ENCODE data around the gene CYTIP.

Gene CYTIP

GRCh38 chr2:157471078-157471477 is 27.2 kb upstream of the CYTIP start:
- peaks cover 5% of the 10 kb centered on the region for H3K36me3 Mint-ChIP-seq
- peak overlapping the region; percentile 5 for H3K4me3 Mint-ChIP-seq
- H3K4me1 Mint-ChIP-seq: peaks cover 66% of the 10 kb centered on the region
- H3K9me3 Mint-ChIP-seq: peaks cover 3% of the 10 kb centered on the region
- peak overlapping the region; percentile 98 for H3K27ac Mint-ChIP-seq
- no peaks in the 10 kb centered on the region for H3K27me3 Mint-ChIP-seq
- ATAC-seq: no peak

- H3K9me3 Mint-ChIP-seq: peaks cover 7% of the 10 kb centered on the region
- peak overlapping the region; percentile 98 for H3K27ac Mint-ChIP-seq
- H3K4me1 Mint-ChIP-seq: peaks cover 74% of the 10 kb centered on the region
- H3K36me3 Mint-ChIP-seq: peaks cover 11% of the 10 kb centered on the region
- H3K27me3 Mint-ChIP-seq: no peaks in the 10 kb centered on the region
- peak; percentile 56 for ATAC-seq
- peak overlapping the region; percentile 47 for H3K4me3 Mint-ChIP-seq
Observed at GRCh38 chr2:157470321-157470720, 26.4 kb upstream of the CYTIP start.

- peak overlapping the region; percentile 79 for H3K4me3 Mint-ChIP-seq
- no peak for ATAC-seq
- peaks cover 11% of the 10 kb centered on the region for H3K36me3 Mint-ChIP-seq
- H3K27me3 Mint-ChIP-seq: no peaks in the 10 kb centered on the region
- peaks cover 74% of the 10 kb centered on the region for H3K4me1 Mint-ChIP-seq
- peak overlapping the region; percentile 98 for H3K27ac Mint-ChIP-seq
- peaks cover 7% of the 10 kb centered on the region for H3K9me3 Mint-ChIP-seq
Observed at GRCh38 chr2:157469726-157470125, 25.8 kb upstream of the CYTIP start.

- Mint-ChIP-seq H3K9me3 (peaks cover 7% of the 10 kb centered on the region), H3K27ac (peak overlapping the region; percentile 98), H3K27me3 (no peaks in the 10 kb centered on the region), H3K4me1 (peaks cover 72% of the 10 kb centered on the region), H3K4me3 (peak overlapping the region; percentile 79), H3K36me3 (peaks cover 11% of the 10 kb centered on the region)
- ATAC-seq: peak; percentile 93
Observed at GRCh38 chr2:157468931-157469708, 25.2 kb upstream of the CYTIP start.

GRCh38 chr2:157466764-157467163 is 22.9 kb upstream of the CYTIP start:
- Mint-ChIP-seq H3K4me1 (peaks cover 63% of the 10 kb centered on the region), H3K27me3 (no peaks in the 10 kb centered on the region), H3K4me3 (no peak overlapping the region), H3K9me3 (peaks cover 7% of the 10 kb centered on the region), H3K27ac (peak overlapping the region; percentile 98), H3K36me3 (peaks cover 11% of the 10 kb centered on the region)
- ATAC-seq: no peak

- peak overlapping the region; percentile 98 for H3K27ac Mint-ChIP-seq
- no peaks in the 10 kb centered on the region for H3K27me3 Mint-ChIP-seq
- peaks cover 7% of the 10 kb centered on the region for H3K9me3 Mint-ChIP-seq
- peaks cover 11% of the 10 kb centered on the region for H3K36me3 Mint-ChIP-seq
- ATAC-seq: no peak
- no peak overlapping the region for H3K4me3 Mint-ChIP-seq
- H3K4me1 Mint-ChIP-seq: peaks cover 55% of the 10 kb centered on the region
Observed at GRCh38 chr2:157465554-157465953, 21.7 kb upstream of the CYTIP start.

GRCh38 chr2:157463002-157463401 is 19.1 kb upstream of the CYTIP start:
- H3K4me1 Mint-ChIP-seq: peaks cover 32% of the 10 kb centered on the region
- ATAC-seq: no peak
- H3K9me3 Mint-ChIP-seq: peaks cover 7% of the 10 kb centered on the region
- H3K36me3 Mint-ChIP-seq: peaks cover 11% of the 10 kb centered on the region
- H3K27ac Mint-ChIP-seq: no peak overlapping the region
- no peak overlapping the region for H3K4me3 Mint-ChIP-seq
- H3K27me3 Mint-ChIP-seq: no peaks in the 10 kb centered on the region

- no peak for ATAC-seq
- no peak overlapping the region for H3K27ac Mint-ChIP-seq
- peaks cover 4% of the 10 kb centered on the region for H3K9me3 Mint-ChIP-seq
- peaks cover 5% of the 10 kb centered on the region for H3K36me3 Mint-ChIP-seq
- H3K27me3 Mint-ChIP-seq: no peaks in the 10 kb centered on the region
- H3K4me3 Mint-ChIP-seq: no peak overlapping the region
- H3K4me1 Mint-ChIP-seq: peaks cover 12% of the 10 kb centered on the region
Observed at GRCh38 chr2:157460897-157461296, 17.0 kb upstream of the CYTIP start.

GRCh38 chr2:157460384-157460837 is 16.5 kb upstream of the CYTIP start:
- peaks cover 7% of the 10 kb centered on the region for H3K4me1 Mint-ChIP-seq
- H3K36me3 Mint-ChIP-seq: peaks cover 1% of the 10 kb centered on the region
- H3K9me3 Mint-ChIP-seq: peaks cover under 1% of the 10 kb centered on the region
- no peak overlapping the region for H3K4me3 Mint-ChIP-seq
- no peaks in the 10 kb centered on the region for H3K27me3 Mint-ChIP-seq
- ATAC-seq: no peak
- H3K27ac Mint-ChIP-seq: no peak overlapping the region

- no peak for ATAC-seq
- Mint-ChIP-seq H3K9me3 (no peaks in the 10 kb centered on the region), H3K36me3 (no peaks in the 10 kb centered on the region), H3K27ac (peak overlapping the region; percentile 31), H3K4me3 (no peak overlapping the region), H3K27me3 (no peaks in the 10 kb centered on the region), H3K4me1 (peaks cover 5% of the 10 kb centered on the region)
Observed at GRCh38 chr2:157459486-157459885, 15.6 kb upstream of the CYTIP start.

- H3K36me3 Mint-ChIP-seq: peaks cover 11% of the 10 kb centered on the region
- H3K27me3 Mint-ChIP-seq: no peaks in the 10 kb centered on the region
- H3K4me1 Mint-ChIP-seq: peaks cover 42% of the 10 kb centered on the region
- H3K4me3 Mint-ChIP-seq: no peak overlapping the region
- no peaks in the 10 kb centered on the region for H3K9me3 Mint-ChIP-seq
- ATAC-seq: no peak
- peak overlapping the region; percentile 91 for H3K27ac Mint-ChIP-seq
Observed at GRCh38 chr2:157447741-157448140, 3.9 kb upstream of the CYTIP start.

GRCh38 chr2:157447031-157447430 is 3.1 kb upstream of the CYTIP start:
- H3K27ac Mint-ChIP-seq: peak overlapping the region; percentile 91
- peaks cover 18% of the 10 kb centered on the region for H3K36me3 Mint-ChIP-seq
- H3K9me3 Mint-ChIP-seq: no peaks in the 10 kb centered on the region
- H3K4me3 Mint-ChIP-seq: no peak overlapping the region
- H3K4me1 Mint-ChIP-seq: peaks cover 35% of the 10 kb centered on the region
- no peak for ATAC-seq
- H3K27me3 Mint-ChIP-seq: no peaks in the 10 kb centered on the region

- Mint-ChIP-seq H3K27ac (peak overlapping the region; percentile 91), H3K4me3 (peak overlapping the region; percentile 90), H3K36me3 (peaks cover 42% of the 10 kb centered on the region), H3K9me3 (no peaks in the 10 kb centered on the region), H3K4me1 (peaks cover 40% of the 10 kb centered on the region), H3K27me3 (no peaks in the 10 kb centered on the region)
- ATAC-seq: peak; percentile 80
Observed at GRCh38 chr2:157444641-157445040, 752 bp upstream of the CYTIP start.

GRCh38 chr2:157443090-157443489 is 799 bp downstream of the CYTIP start:
- H3K4me1 Mint-ChIP-seq: peaks cover 43% of the 10 kb centered on the region
- H3K27ac Mint-ChIP-seq: peak overlapping the region; percentile 91

GRCh38 chr2:157442636-157443035 is 1.3 kb downstream of the CYTIP start:
- Mint-ChIP-seq H3K9me3 (no peaks in the 10 kb centered on the region), H3K27ac (peak overlapping the region; percentile 91), H3K27me3 (no peaks in the 10 kb centered on the region), H3K4me3 (peak overlapping the region; percentile 90), H3K4me1 (peaks cover 43% of the 10 kb centered on the region), H3K36me3 (peaks cover 62% of the 10 kb centered on the region)
- no peak for ATAC-seq

More at GRCh38 chr2:157443090-157443489, 799 bp downstream of the CYTIP start:
- Mint-ChIP-seq H3K36me3 (peaks cover 58% of the 10 kb centered on the region), H3K27me3 (no peaks in the 10 kb centered on the region), H3K9me3 (no peaks in the 10 kb centered on the region), H3K4me3 (peak overlapping the region; percentile 90)
- ATAC-seq: peak; percentile 39

- Mint-ChIP-seq H3K27me3 (no peaks in the 10 kb centered on the region), H3K27ac (peak overlapping the region; percentile 91), H3K36me3 (peaks cover 67% of the 10 kb centered on the region), H3K4me3 (peak overlapping the region; percentile 90), H3K9me3 (no peaks in the 10 kb centered on the region), H3K4me1 (peaks cover 43% of the 10 kb centered on the region)
- no peak for ATAC-seq
Observed at GRCh38 chr2:157442191-157442590, 1.7 kb downstream of the CYTIP start.
